ENCODE data around the gene USP2. TPM values are rescaled to one million over a fixed set of nuclear protein-coding genes. Genes with fewer than 3 reads are reported as not detected.

USP2 gene
- total RNA-seq, 1 experiment from 2014 or later = 0.14 TPM

- CTCF ChIA-PET = no interaction called here
- H3K27me3 Mint-ChIP-seq (ENCODE audit: insufficient read depth, unreplicated experiment) = peaks cover 12% of the 10 kb centered on the region
- POLR2A ChIA-PET = no interaction called here
These were observed 43.3 kb upstream of the USP2 start for GRCh38 chr11:119424775-119425174.

GRCh38 chr11:119424276-119424675 is 42.8 kb upstream of the USP2 start:
- Mint-ChIP-seq H3K4me3 (ENCODE audit: unreplicated experiment) (no peak overlapping the region), H3K9me3 (ENCODE audit: unreplicated experiment) (no peaks in the 10 kb centered on the region), H3K36me3 (ENCODE audit: insufficient read depth, unreplicated experiment) (no peaks in the 10 kb centered on the region), H3K4me1 (ENCODE audit: insufficient read depth, unreplicated experiment) (peaks cover 16% of the 10 kb centered on the region), H3K27me3 (ENCODE audit: insufficient read depth, unreplicated experiment) (peaks cover 12% of the 10 kb centered on the region), H3K27ac (ENCODE audit: low read depth, unreplicated experiment) (no peak overlapping the region)
- intact Hi-C loops (cut with micrococcal nuclease) = no loop called here
- TF ChIP-seq CTCF (IDR thresholded peaks at IDR 0.05; ENCODE audit: unreplicated experiment) = no peak
- POLR2A ChIA-PET = no interaction called here
- no peak for DNase-seq (ENCODE audit: unreplicated experiment)
- CTCF ChIA-PET = no interaction called here
- no TSS peak for BruUV-seq (replicated peaks)

More at GRCh38 chr11:119424775-119425174, 43.3 kb upstream of the USP2 start:
- H3K36me3 Mint-ChIP-seq (ENCODE audit: insufficient read depth, unreplicated experiment) = no peaks in the 10 kb centered on the region
- TF ChIP-seq CTCF (IDR thresholded peaks at IDR 0.05; ENCODE audit: unreplicated experiment) = no peak
- intact Hi-C loops (cut with micrococcal nuclease) = no loop called here
- H3K4me3 Mint-ChIP-seq (ENCODE audit: unreplicated experiment) = no peak overlapping the region
- BruUV-seq (replicated peaks) = no TSS peak
- DNase-seq (ENCODE audit: unreplicated experiment) = no peak
- no peaks in the 10 kb centered on the region for H3K9me3 Mint-ChIP-seq (ENCODE audit: unreplicated experiment)
- peaks cover 16% of the 10 kb centered on the region for H3K4me1 Mint-ChIP-seq (ENCODE audit: insufficient read depth, unreplicated experiment)
- H3K27ac Mint-ChIP-seq (ENCODE audit: low read depth, unreplicated experiment) = no peak overlapping the region

- intact Hi-C loops (cut with micrococcal nuclease) = no loop called here
- POLR2A ChIA-PET = no interaction called here
- DNase-seq (ENCODE audit: unreplicated experiment) = no peak
- Mint-ChIP-seq H3K27ac (ENCODE audit: low read depth, unreplicated experiment) (no peak overlapping the region), H3K4me3 (ENCODE audit: unreplicated experiment) (no peak overlapping the region), H3K9me3 (ENCODE audit: unreplicated experiment) (no peaks in the 10 kb centered on the region), H3K27me3 (ENCODE audit: insufficient read depth, unreplicated experiment) (peaks cover 12% of the 10 kb centered on the region), H3K4me1 (ENCODE audit: insufficient read depth, unreplicated experiment) (peaks cover 22% of the 10 kb centered on the region), H3K36me3 (ENCODE audit: insufficient read depth, unreplicated experiment) (no peaks in the 10 kb centered on the region)
- no TSS peak for BruUV-seq (replicated peaks)
- TF ChIP-seq CTCF (IDR thresholded peaks at IDR 0.05; ENCODE audit: unreplicated experiment) = no peak
- CTCF ChIA-PET = no interaction called here
These were observed 42.2 kb upstream of the USP2 start for GRCh38 chr11:119423509-119424254.

- Mint-ChIP-seq H3K27me3 (ENCODE audit: insufficient read depth, unreplicated experiment) (peaks cover 12% of the 10 kb centered on the region), H3K9me3 (ENCODE audit: unreplicated experiment) (no peaks in the 10 kb centered on the region), H3K4me1 (ENCODE audit: insufficient read depth, unreplicated experiment) (peaks cover 20% of the 10 kb centered on the region), H3K36me3 (ENCODE audit: insufficient read depth, unreplicated experiment) (no peaks in the 10 kb centered on the region), H3K4me3 (ENCODE audit: unreplicated experiment) (no peak within 1 kb of the TSS), H3K27ac (ENCODE audit: low read depth, unreplicated experiment) (no peak within 1 kb of the TSS)
- BruUV-seq (replicated peaks) = no TSS peak
- TF ChIP-seq CTCF (IDR thresholded peaks at IDR 0.05; ENCODE audit: unreplicated experiment) = no peak
- DNase-seq (ENCODE audit: unreplicated experiment) = no peak
- CTCF ChIA-PET = no interaction called here
- POLR2A ChIA-PET = no interaction called here
- intact Hi-C loops (cut with micrococcal nuclease) = no loop called here
These were observed 41.5 kb upstream of the USP2 start, which contains the start of gene THY1 for GRCh38 chr11:119422809-119423508. TSS of gene THY1 (minus strand) at chr11:119423172. CDS start at chr11:119420905, 2,267 bp downstream.
